SHP77 treated with DMSO at 0.1 percent for 48 hours (cell line): Measurements from ENCODE around the gene SLC2A9.
"Not testable (repeated sequence)": the region's sequence is repeated elsewhere in the genome, so short reads cannot be mapped to it uniquely, and the experiment has no call there.

Experiments used
- DNase-seq: peaks from one replicate; lab custom pipeline; 2025; lab: John Stamatoyannopoulos, UW

The SLC2A9 gene

DNA sequence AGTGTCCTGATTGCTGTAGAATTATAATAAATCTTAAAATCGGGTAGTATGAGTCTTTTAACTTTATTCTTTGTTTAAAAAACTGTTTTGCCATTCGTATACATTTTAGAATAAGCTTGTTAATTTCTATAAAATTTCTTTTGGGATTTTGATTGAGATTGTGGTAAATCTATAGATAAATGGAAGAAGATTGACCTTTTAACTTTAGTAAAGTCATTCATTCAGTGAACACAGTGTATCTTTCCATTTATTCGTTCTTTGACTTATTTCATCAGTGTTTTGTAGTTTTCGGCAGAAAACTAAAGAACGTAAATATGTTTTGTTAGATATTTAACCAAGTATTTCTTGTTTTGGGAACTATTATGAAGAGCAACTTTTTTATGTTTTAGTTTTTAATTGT is 201.0 kb downstream of the SLC2A9 start:
- no peak for DNase-seq

DNA sequence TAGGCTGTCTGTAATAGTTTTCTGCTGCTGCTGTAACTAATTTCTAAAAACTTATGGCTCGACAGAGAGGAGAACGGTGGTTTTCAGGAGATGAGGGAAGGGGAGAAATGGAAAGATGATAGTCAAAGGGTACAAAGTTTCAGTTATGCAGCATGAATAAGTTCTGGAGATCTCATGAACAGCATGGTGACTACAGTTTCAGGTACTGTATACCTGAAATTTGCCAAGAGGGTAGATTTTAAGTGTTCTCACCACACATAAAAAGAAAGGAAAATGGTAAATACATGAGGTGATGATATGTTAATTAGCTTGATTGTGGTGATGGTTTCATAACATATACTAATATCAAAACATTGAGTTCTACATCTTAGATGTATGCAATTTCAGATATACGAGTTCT is 205.0 kb downstream of the SLC2A9 start:
- no peak for DNase-seq

DNA sequence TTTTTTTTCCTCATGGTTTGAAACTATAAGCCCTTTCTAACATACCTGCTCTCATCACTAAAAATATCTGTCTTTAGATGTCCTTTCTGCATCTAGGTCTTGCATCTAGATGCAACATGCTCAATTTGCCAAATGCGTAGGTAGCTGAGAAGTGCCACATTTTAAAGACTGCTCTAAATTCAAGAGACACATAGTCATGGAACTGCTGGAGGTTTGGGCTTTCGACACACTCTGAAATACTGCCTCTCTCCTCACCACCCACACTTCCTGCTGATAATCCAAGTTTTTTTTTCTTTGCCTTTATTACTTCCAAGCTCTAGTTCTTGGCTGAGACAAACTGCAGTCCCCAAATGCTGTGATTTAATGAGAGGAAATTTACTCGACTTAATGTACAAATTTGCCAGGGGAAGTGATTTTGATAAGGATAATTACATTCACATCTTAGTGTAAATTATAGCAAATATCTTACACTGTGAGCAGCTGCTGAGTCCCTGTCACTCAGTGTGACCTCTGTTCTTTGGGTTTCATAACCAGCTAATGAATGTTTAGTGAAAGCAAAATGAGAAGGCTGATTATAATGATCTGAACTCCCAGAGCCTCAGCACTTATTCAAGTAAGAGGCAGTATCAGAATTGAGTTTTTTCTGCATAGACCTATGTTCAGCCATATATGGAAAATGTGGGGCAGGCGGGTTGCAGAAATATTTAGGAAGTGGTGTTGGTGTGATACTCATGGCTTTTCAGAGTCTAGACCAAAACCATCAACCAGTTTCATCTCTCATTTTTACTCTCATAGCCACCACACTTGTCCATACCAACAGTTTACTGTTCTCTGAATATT is 208.6 kb downstream of the SLC2A9 start:
- DNase-seq = no peak

- DNase-seq = no peak
Measured at GRCh38 chr4:9811806-9812205, 209.5 kb downstream of the SLC2A9 start.

- no peak for DNase-seq
Measured at GRCh38 chr4:9808077-9808476, 213.2 kb downstream of the SLC2A9 start.

- no peak for DNase-seq
Measured at GRCh38 chr4:9804918-9805317, 216.4 kb downstream of the SLC2A9 start.

DNA sequence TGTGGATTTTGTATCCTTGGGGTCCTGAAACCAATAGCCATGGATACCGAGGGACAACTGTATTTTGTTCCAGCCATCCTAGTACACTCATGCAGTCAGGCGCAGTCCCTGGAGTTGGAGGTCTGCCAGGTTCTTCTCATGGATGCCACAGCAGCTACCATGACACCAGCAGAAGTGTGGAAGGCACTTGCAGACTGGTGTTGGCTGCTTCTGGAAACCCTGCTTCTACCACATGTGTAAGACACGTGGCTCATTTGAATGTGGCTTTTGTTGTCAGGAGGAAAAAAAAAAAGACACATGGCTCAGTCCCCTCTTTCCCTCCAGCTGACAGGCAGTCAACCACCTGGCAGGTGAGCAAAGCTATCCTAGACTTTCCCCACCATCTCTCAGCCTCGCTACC is 220.4 kb downstream of the SLC2A9 start:
- DNase-seq = no peak

DNA sequence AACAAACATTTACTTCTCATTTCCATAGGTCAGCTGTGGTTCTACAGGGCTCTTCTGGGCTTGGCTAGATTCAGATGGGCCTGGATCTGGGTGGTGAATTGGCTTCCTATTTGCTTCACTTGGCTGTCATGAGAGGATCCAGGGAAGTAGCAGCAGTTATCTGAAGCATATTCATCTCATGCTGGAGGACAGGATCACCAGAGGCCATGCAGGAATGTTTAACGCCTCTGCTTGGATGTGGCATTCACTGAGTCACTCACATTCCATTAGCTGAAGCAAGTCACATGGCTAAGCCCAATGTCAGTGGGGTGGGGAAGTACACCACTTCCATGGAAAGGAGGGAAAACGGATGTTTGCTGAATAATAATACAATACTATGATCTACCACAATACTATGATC is 224.7 kb downstream of the SLC2A9 start:
- DNase-seq = not testable (repeated sequence)

GRCh38 chr4:9792381-9792780 is 228.9 kb downstream of the SLC2A9 start:
- DNase-seq = no peak

- DNase-seq = not testable (repeated sequence)
Measured at GRCh38 chr4:9785891-9786290, 235.4 kb downstream of the SLC2A9 start.

DNA sequence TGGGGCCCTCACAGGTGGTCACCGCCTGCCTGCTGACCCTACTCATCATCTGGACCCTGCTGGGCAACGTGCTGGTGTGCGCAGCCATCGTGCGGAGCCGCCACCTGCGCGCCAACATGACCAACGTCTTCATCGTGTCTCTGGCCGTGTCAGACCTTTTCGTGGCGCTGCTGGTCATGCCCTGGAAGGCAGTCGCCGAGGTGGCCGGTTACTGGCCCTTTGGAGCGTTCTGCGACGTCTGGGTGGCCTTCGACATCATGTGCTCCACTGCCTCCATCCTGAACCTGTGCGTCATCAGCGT is 239.2 kb downstream of the SLC2A9 start:
- no peak for DNase-seq

- DNase-seq = no peak
Measured at GRCh38 chr4:9781343-9782135, 239.8 kb downstream of the SLC2A9 start, which contains the start of gene DRD5. TSS of gene DRD5 (plus strand) at chr4:9781634. CDS start at chr4:9782030, 396 bp downstream.
